HG03045 (cell line): Measurements from ENCODE around the gene PCNX3.
A peak's percentile ranks its signal among the peaks of the same experiment; 100 is the strongest.

ENCODE experiments used
- ATAC-seq: cut with Tn5 transposase; IDR thresholded peaks from one replicate; pipeline ENCODE4 v1.9.1; 2021; ENCODE audit warnings: mild to moderate bottlenecking, moderate library complexity; ENCODE audit not compliant: unreplicated experiment

Gene PCNX3

DNA sequence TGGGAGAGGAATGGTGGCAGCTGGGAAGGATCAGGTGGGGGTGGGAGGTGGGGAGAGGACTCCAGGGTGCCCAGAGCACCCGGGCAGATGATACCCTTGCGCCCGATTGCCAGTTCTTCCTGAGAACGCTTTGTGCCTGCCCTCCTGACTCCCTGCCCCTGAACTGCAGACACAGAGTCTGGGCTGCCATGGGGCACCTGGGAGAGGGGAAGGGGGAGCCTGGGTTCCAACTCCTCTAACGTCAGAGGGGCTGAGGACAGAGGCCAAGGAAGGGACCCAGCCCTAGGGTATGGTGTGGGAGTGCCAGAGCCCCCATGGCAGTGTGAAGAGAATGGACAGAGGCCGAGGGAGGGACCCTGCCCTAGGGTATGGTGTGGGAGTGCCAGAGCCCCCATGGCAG is 19.1 kb upstream of the PCNX3 start:
- no peak for ATAC-seq

DNA sequence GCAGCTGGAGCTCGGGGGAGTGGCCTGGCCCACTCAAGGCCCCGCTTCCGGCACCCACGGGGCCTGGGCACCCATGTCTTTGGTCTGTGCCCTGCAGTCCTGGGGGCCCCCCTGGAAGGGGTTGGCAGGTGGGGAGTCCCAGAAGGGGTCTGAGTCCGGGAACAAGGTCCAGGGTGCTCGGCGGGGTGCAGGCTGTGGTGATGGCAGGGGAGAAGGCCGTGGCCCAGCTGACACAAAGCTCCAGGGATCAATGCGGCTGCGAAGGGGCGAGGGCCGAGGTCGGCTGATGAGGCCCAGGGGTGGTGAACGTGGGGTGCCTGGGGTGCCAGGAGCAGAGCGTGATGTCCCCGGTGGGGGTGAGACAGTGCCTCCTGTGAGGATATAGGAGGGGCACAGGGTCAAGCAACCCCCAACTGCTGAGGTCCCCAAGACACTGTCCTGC is 17.3 kb upstream of the PCNX3 start:
- ATAC-seq, result no peak

DNA sequence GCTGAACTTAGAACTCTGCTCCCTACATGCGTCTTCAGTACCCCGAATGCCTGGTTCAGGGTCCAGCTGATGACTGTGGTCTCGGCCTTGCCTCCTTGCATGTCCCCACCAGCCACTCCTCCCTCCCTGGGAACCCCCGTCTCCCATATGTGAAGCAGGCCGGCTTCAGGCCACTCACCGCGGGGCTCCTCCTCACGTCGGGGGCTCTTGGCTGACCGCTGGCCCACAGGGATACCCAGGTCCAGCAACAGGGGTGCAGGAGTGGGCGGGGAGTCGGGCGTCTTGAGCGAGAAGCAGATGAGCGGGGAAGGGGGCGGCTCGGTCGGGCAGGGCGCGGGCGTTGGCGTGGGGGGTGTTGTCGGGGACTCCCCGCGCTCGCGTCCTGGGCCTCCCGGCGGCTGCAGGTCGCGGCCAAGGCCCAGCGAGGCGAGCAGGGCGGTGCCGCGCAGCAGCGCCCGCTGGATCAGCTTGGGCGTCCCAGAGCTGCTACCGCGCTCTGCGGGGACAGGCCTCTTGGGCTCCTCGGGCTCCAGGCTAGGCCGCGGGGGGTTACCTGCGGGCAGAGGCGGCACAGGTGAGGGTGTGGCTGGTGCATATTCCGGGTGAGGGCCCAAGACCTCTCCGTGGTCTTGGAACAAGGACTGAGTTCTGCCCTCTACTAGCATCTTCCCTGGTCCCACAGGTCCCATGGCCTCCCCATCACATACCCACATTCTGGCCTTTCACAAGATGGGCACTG is 16.2 kb upstream of the PCNX3 start:
- ATAC-seq, result no peak

DNA sequence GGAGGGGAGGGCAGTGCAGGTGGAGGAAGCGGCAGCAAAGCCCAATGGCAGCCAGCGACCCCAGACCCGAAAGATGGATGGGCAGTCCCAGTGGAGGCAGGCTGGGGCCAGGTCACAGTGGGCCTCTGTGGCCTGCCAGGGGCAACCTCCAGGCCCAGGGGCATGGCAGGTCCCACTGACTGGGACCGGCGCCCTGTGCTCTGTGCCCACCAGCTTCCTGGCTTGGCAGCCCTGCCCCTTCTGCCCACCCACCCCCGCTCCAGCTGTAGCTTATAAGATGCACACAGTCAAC is 15.7 kb upstream of the PCNX3 start:
- no peak for ATAC-seq

DNA sequence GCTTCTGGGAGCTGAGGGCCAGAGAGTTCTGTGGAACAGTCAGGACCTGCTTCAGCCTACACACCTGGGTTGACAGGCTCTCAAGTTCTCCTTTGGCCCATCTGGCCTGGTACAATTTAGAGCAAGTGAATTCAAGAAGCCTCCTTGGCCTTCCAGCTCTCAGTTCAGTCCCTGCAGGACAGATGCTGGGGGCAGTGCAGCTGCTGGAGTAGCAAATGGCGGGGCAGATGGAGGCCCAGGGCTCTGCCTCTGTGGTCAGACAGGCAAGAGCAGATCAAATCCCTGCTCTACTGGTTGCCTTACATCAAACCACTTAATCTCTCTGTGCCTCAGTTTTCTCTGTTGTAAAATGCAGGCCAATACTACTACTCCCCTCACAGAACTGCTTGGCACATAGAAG is 11.3 kb upstream of the PCNX3 start:
- no peak for ATAC-seq

DNA sequence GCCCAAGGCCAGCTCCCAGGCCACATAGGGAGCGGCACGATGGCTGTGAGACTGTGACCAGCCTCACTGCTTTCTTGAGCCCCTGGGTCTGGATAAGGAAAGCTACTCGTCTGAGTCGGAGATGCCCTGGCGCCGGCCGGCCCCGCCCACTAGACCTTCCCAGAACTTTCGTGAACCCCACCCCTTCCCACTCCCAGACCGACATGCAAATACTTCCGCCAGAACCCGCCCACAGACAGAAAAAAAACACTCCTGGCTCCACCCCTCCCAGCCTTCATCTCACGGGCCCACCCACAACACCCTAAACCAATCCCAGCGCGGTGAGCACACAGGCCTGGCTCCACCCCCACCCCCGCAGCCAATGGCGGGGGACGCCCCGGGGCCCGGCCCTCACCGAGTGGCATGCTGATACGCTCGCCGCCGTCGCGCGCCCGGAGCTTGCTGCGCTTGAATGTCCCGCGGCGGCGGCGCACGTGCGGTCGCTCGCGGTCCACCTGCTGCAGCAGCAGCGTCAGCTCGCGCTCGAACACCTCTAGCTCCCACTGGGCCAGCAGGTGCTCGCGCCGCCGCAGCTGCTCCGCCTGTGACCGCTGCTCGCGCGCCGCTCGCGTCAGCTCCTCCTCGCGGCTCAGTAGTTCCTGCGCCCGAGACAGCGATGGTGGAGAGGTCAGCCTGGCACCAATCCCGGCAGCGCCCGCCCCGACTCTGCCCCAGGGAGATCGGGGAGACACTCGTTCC is 8.5 kb upstream of the PCNX3 start:
- ATAC-seq, result no peak

DNA sequence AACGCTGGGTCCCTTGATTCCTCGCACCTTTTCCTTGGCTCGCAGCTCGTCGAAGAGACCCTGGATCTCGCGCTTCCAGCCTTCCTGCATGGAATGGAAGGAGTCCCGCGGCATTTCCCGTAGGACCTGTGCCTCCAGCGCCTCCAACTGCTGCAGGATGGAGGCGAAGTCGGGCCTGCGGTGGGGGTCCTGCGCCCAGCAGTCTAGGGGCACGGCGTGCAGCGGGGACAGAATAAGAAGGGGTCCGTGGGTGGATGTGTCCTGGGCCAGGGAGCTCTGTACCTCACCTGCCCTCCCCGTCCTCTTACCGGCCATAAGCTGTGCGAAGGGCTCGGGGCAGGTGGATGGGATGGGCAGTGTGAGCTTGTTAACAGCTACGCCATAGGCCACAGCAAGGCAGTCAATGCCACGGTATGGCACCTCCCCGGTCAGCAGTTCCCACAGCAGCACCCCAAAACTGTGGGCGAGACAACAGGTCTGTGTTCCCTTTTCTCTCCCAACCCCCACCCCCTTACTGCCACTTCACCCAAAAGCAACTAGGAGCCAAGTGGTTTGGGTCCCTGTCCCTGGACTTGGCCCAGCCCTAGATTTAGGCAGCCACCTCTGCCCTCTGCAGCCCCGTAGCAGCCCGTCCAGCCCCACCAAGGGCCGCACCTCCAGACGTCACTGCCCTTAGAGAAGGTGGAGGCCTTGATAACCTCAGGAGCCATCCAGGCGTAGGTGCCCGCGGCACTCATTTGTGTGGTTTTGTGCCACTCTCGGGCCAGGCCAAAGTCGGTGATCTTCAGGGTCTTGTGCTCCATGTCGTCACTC is 7.8 kb upstream of the PCNX3 start:
- ATAC-seq, result no peak

DNA sequence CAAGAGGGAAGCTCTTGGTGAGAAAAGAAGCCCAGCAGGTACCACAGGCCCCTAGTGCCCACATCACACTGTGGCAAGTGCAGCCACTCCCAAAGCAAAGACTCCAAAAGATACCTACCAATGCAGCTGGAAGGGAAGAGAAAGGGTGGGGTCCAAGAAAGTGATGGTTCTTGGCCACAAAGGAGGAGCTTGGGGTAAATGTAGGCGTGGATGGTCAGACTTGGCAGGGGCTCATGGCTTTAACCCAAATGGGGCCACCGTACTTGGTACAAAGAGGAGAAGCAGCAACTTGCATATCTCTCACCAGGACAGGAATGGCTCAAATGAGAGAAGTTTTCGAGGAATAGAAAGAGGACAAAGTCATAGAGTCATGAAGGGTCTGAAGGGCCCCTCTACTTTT is 6.3 kb upstream of the PCNX3 start:
- no peak for ATAC-seq

DNA sequence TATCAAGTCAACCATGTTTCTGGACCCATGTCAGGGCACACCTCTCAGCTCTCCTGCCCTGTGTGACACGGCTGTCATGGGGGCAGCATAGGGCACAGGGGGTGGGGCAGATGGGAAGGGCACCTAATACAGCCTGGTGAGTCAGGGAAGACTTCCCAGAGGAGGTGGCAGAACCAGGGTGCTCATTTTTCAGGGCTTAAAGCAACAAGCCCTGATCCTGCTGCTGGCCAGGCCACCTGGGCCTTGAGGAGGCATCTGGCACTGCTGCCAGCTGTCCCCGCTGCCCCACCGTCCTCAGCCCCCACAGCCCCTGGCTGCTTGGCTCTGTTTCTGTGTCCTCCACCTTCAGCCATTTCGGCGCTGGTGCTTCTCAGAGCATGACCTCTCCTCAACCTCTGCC is 5.9 kb upstream of the PCNX3 start:
- ATAC-seq, result no peak

DNA sequence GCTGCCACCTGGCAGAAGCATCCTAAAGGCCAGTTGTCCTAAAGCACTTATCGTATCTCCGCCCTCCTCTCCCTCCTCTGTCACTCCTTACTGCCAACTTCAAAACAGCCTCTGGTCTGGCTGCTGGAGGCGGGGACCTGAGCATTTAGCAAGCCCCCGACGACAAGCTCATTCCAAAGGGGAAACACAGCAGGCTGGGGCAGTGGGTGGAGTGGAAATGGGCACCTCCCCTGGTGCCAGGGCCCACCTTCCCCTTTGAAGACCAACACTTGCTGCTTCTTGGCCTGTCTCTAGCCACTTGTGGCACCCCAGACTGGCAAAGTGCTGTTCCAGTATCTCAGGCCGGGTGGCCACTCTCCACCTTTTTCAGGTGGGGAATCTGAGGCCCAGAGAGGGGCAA is 5.2 kb upstream of the PCNX3 start:
- no peak for ATAC-seq

DNA sequence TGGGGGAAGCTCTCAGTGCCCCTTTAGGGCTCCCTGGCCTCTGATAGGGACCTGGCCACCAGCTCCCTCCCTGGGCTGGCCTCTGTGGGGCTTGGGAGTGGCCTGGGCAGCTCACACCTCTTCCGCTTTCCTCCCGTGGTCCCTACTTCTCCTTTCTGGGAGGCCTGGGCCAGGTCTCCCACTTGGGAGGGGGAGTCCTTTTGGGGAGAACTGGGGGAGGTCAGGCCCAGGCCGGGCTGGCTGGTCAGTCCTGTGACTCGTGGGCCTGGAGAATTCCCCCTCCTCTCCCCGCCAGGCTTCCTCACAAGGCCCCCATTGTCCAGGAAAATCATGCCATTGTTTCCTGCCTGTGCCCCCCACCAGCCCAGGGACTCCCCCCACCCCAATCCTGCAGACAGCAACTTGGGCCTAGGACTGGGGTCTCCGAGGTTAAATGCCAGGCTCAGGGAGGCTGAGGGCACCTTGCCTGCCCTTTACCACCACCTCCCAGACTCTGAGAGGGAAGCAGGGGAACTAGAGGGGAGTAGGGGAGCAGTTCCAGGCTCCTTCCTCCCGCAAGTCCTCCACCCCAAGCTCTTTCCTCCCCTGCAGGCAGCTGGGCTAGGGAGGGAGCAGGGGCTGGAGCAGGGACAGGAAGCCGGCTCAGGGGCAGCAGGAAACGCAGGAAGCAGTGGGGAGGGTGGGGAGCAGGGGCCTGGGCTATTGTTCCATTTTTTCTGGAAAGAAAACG is 4.4 kb upstream of the PCNX3 start:
- ATAC-seq, result no peak

DNA sequence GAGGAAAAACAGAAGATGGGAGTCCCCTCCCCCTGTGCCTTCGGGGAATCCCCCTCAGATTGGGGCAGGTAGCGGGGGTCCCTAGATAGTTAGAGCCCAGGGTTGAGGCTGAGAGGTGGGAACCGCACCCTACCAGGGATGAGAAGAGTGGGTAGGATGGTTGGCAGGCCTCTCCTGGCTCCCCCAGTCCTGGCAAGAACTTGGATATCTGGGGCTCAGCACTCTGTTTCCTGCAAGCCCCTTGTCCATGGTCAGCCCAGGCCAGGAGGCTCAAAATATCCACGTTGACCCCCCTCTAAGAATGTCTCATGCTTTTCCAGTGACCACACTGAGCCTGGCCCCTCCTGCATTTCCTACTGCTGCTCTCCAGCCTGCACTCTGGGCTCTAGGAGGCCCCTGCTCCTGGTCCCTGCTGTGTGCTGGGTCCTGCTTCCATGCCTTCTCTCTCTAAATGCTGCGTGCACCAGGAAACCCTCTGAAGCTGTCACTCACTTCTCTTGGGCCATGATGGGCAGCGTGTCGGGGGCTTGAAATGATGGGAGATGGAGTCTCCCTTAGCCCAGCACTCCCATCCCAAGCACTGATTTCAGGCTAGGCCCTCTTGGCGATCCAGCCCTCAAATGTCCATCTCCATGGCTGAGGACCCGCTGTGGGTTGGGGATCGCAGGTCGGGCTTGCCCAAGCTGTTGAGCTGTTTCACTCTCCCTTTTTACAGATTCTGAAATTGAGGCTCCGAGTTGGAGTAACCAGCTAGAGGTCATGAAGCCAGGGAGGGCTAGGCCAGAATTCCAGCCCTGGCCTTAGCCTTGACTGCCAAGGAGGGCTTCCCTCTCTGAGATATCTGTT is 3.6 kb upstream of the PCNX3 start:
- ATAC-seq, result no peak

DNA sequence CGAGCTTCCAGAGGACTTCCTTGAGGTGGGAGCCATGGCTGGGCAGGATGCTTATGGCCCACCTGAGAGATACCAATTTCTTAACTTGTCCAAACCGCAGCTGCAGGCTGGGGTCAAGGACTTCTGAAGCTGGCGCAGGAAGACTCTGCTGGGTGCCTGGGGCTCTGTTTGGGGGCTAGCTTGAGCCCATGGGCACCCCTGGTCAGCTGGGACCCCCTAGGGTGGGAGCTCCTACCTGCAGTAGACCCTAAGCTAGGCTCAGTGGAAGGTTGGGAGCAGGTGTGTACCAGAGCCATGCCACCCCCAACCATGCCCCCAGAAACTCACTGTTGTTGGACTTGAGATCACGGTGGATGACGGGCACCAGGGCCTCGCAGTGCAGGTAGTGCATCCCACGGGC is 2.9 kb upstream of the PCNX3 start:
- ATAC-seq, result no peak

DNA sequence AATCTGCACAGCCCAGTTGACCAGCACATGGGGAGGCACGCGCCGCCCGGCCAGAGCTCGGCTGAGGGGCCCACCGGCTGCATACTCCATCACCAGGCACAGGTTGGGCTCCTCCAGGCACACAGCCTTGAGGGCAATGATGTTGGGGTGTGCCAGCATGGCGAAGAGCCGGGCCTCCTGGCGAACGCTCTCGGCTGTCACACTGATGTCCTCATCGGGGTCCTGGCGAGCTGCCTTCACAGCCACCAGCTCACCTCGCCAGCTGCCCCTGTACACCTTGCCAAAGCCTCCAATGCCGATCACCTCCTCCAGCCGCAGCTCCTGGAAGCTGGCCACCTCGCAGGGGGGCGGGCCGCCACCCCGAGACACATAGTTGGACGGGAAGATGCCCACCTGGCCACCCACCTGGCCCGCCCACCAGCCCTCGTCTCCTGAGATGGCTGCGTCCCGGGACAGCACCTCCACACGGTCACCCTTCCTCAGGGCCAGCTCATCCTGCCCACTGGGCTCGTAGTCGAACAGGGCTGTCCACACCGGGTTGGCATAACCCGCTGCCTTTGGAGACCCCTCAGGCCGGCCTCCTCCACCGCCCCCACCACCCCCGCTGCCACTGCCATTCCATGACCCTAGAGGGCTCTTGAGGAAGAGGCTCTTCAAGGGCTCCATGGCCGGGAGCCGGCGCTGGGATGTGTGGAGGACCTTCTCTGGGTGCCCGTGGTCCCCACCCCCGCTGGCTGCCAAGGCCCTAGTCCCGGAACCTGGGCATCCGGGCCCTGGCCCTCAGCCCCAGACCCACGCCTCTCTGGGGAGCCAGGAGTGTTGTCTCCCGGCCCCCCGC is 2.3 kb upstream of the PCNX3 start:
- ATAC-seq, result no peak

DNA sequence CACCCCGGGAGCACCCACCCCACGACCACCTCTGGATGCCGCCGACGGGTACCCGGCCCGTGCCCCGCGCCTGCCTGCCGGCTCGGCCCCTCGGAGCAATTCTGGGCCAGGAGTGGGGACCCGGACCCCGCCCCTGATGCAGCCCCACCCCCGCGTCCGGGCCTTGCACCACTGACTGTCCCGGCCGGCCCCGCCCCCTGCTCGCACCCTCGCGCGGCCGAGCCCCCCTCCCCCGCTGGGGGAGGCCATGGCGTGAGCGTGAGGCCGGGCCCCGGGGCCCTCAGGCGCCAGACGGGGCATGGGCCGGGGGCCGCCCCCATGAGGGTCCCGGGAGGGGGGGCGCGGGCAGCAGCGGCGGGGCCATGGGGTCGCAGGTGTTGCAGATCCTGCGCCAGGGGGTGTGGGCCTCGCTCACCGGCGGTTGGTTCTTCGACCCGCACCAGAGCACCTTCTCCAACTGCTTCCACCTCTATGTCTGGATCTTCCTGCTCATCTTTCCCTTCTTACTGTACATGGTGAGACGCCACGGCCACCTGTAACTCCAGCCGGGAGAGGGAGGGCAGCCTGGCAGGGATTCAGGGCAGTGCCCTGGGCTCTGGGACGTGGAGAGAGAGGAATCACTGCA is 486 bp downstream of the PCNX3 start:
- peak; percentile 4 for ATAC-seq

DNA sequence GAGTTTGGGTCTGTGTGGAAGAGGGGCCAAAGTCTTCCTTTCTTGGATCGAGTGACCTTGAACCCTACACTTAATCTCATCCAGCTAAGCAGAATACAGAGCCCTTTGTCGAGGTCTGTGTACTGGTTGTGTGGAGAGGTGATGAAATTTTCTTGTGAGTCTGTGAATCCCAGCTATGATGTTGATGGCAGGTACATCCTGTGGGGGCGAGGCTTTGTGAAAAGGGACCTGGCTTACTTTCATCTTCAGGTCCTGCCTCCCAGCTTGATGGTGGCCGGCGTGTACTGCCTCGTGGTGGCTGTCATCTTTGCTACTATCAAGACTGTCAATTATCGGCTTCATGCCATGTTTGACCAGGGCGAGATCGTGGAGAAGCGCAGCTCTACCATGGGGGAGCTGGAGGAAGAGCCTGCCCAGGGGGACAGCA is 1.0 kb downstream of the PCNX3 start:
- no peak for ATAC-seq

DNA sequence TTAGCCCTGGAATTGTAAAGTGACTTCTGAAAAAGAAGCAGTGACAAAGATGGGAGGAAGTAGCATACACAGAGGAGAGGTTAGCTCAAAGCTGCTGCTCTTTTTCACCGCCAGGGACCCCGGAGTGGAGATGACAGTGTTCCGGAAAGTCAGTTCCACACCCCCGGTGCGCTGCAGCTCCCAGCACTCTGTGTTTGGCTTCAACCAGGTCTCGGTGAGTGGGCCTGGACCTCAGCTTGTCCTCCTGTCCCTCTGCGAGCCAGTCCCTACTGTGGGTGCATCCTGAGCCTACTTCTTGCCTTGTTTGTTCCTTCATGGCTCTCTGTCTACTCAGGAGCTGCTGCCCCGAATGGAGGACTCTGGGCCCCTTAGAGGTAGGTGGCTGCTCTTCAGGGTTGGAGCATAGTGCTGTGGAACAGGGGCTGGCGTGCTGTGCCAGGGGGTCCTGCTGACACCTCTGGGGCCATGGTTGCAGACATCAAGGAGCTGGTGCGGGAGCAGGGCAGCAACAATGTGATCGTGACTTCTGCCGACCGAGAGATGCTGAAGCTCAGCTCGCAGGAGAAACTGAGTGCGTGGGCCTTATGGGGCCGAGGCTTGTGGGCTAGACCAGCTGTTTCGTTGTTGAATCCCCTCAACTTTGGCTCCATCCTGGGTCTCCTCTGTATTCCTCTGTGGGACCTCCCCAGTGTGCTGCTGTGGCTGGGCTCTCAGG is 1.7 kb downstream of the PCNX3 start:
- ATAC-seq, result no peak

DNA sequence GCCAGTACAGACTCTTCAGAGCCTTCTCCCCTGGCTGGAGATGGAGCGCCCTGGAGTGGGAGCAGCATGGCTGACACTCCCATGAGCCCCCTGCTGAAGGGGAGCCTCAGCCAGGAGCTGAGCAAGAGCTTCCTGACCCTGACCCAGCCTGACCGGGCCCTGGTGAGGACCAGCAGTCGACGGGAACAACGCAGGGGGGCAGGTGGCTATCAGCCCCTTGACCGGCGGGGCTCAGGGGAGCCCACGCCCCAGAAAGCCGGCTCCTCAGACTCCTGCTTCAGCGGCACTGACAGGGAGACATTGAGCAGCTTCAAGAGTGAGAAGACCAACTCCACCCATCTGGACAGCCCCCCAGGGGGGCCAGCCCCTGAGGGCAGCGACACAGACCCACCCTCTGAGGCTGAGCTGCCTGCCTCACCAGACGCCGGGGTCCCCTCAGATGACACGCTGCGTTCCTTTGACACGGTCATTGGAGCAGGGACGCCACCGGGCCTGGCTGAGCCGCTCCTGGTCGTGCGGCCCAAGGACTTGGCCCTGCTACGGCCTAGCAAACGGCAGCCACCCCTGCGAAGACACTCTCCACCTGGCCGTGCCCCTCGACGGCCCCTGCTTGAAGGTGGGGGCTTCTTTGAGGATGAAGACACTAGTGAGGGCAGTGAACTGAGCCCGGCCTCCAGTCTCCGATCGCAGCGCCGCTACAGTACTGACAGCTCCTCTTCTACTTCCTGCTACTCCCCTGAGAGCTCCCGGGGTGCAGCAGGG is 2.6 kb downstream of the PCNX3 start:
- no peak for ATAC-seq
